ENCODE data around the gene DNAJB6. TPM values are rescaled to one million over a fixed set of nuclear protein-coding genes. Genes with fewer than 3 reads are reported as not detected.

Gene DNAJB6
- total and polyA plus RNA-seq, 2 donors (not counting 3 experiments of a cell fraction or from before 2014, with no cell fraction given) = 69.6 to 135 TPM

- intact Hi-C loops (cut with micrococcal nuclease) (no loop called here), dilution Hi-C loops (cut with MboI; ENCODE audit: extremely low pct_ligation_motif_present, low sequenced_read_pairs) (no loop called here)
- POLR2A ChIA-PET = no interaction called here
- no peak for DNase-seq (ENCODE audit: low read depth, low spot score)
- Histone ChIP-seq H3K27me3 (ENCODE audit: control insufficient read depth in 2 of 2, insufficient read depth in 2 of 2, low read length in 2 of 2) (no peaks in the 10 kb centered on the region), H3K36me3 (ENCODE audit: control insufficient read depth in 2 of 2, extremely low read depth in 1 of 2, insufficient read depth in 2 of 2, low read length in 2 of 2) (no peaks in the 10 kb centered on the region), H4K20me1 (replicated peaks; ENCODE audit: control insufficient read depth, extremely low read depth, insufficient read depth, low read length) (no peaks in the 10 kb centered on the region), H3K9ac (replicated peaks; ENCODE audit: extremely low read depth, insufficient read depth, low read length) (no peak overlapping the region), H3K79me2 (ENCODE audit: control insufficient read depth, insufficient read depth, low read length) (no peaks in the 10 kb centered on the region), H3K4me1 (ENCODE audit: control insufficient read depth, extremely low read depth, insufficient read depth, low read length) (no peaks in the 10 kb centered on the region), H3K9me1 (replicated peaks; ENCODE audit: control insufficient read depth, extremely low read depth, insufficient read depth, low read length) (no peaks in the 10 kb centered on the region), H3K27ac (ENCODE audit: insufficient read depth, low read depth, low read length) (no peak overlapping the region), H3K9me3 (replicated peaks; ENCODE audit: control insufficient read depth, insufficient read depth, low read length) (no peaks in the 10 kb centered on the region), H3K4me2 (ENCODE audit: insufficient read depth, low read length) (no peak overlapping the region), H3K4me3 (replicated peaks in 1 of 3; ENCODE audit: insufficient read depth in 1 of 3, low read depth in 1 of 3, low read length in 3 of 3) (no peak overlapping the region), H2AFZ (ENCODE audit: low read depth, low read length) (no peak overlapping the region)
- no TSS peak for BruUV-seq (replicated peaks)
- no peak for TF ChIP-seq MYC (IDR thresholded peaks at IDR 0.05; ENCODE audit: low read depth, low read length)
- TF ChIP-seq FOS (IDR thresholded peaks at IDR 0.05; ENCODE audit: borderline replicate concordance, insufficient read depth, low read length) = no peak
- TF ChIP-seq JUN (IDR thresholded peaks at IDR 0.05; ENCODE audit: borderline replicate concordance, insufficient read depth, insufficient read length, low read depth) = no peak
- no peak for TF ChIP-seq MAX (IDR thresholded peaks at IDR 0.05; ENCODE audit: insufficient read depth, insufficient read length)
- no peak for TF ChIP-seq CTCF (IDR thresholded peaks at IDR 0.05; ENCODE audit: extremely low read depth in 1 of 2, insufficient read depth in 1 of 2, low read depth in 1 of 2, low read length in 2 of 2)
- TF ChIP-seq POLR2AphosphoS5 (IDR thresholded peaks at IDR 0.05; ENCODE audit: insufficient read depth, low read depth, low read length) = no peak
- TF ChIP-seq GATA2 (IDR thresholded peaks at IDR 0.05; ENCODE audit: insufficient read depth, insufficient read length, low read depth, low read length) = no peak
- FAIRE-seq = no peak
- CTCF ChIA-PET = no interaction called here
These were observed 102.3 kb downstream of the DNAJB6 start for GRCh38 chr7:157439149-157439548.
